ENCODE measurements around the gene LIMD2. TPM values are rescaled to one million over a fixed set of nuclear protein-coding genes. Genes with fewer than 3 reads are reported as not detected.

LIMD2 gene
- total RNA-seq, 2 experiments from 2014 or later = 308 to 309 TPM

- Mint-ChIP-seq H3K27me3 (ENCODE audit: low read depth) (no peaks in the 10 kb centered on the region), H3K27ac (peak overlapping the region; percentile 26), H3K4me1 (ENCODE audit: low read depth) (peaks cover 60% of the 10 kb centered on the region), H3K36me3 (ENCODE audit: low read depth) (peaks cover 52% of the 10 kb centered on the region), H3K9me3 (ENCODE audit: insufficient read depth) (no peaks in the 10 kb centered on the region), H3K4me3 (no peak overlapping the region)
- ChIA-PET CTCF (interaction anchor here (0.7 to 7.3 kb wide), 12 partner anchors 10 to 284 kb away, joined by 3 to 85 read pairs (median 6); partner anchors contain the start of gene MAP3K3), POLR2A (interaction anchor here (3.2 to 11.2 kb wide), 2 partner anchors 8 to 13 kb away, joined by 21 to 150 read pairs; partner anchors contain the start of gene LIMD2)
- ATAC-seq (no peak), DNase-seq (no peak)
Observed at GRCh38 chr17:63709110-63709509, 9.2 kb upstream of the LIMD2 start.

- peak; percentile 4 for ATAC-seq
- no peak for DNase-seq
- ChIA-PET CTCF (interaction anchor here (1.2 to 7.3 kb wide), 3 partner anchors 11 to 127 kb away, joined by 3 to 85 read pairs (median 3); no protein-coding TSS in a partner anchor), POLR2A (interaction anchor here (1.0 to 11.2 kb wide), 3 partner anchors 11 to 121 kb away, joined by 3 to 150 read pairs (median 4); no protein-coding TSS in a partner anchor)
- Mint-ChIP-seq H3K27ac (peak overlapping the region; percentile 74), H3K4me1 (ENCODE audit: low read depth) (peaks cover 80% of the 10 kb centered on the region), H3K4me3 (peak overlapping the region; percentile 52), H3K9me3 (ENCODE audit: insufficient read depth) (no peaks in the 10 kb centered on the region), H3K27me3 (ENCODE audit: low read depth) (no peaks in the 10 kb centered on the region), H3K36me3 (ENCODE audit: low read depth) (peaks cover 64% of the 10 kb centered on the region)
Observed at GRCh38 chr17:63707151-63707550, 7.2 kb upstream of the LIMD2 start.

- Mint-ChIP-seq H3K4me3 (peak overlapping the region; percentile 52), H3K36me3 (ENCODE audit: low read depth) (peaks cover 63% of the 10 kb centered on the region), H3K9me3 (ENCODE audit: insufficient read depth) (no peaks in the 10 kb centered on the region)
Observed at GRCh38 chr17:63706336-63707082, 6.6 kb upstream of the LIMD2 start.

GRCh38 chr17:63705657-63706056 lies 5.7 kb upstream of the LIMD2 start:
- peaks cover 90% of the 10 kb centered on the region for H3K4me1 Mint-ChIP-seq (ENCODE audit: low read depth)
- H3K27me3 Mint-ChIP-seq (ENCODE audit: low read depth) = no peaks in the 10 kb centered on the region
- no peaks in the 10 kb centered on the region for H3K9me3 Mint-ChIP-seq (ENCODE audit: insufficient read depth)
- POLR2A ChIA-PET = interaction anchor here (0.7 to 11.2 kb wide), 4 partner anchors 10 to 68 kb away, joined by 3 to 150 read pairs (median 5); partner anchors contain the start of genes CCDC47 and DDX42
- peaks cover 65% of the 10 kb centered on the region for H3K36me3 Mint-ChIP-seq (ENCODE audit: low read depth)
- H3K4me3 Mint-ChIP-seq = no peak overlapping the region
- no peak for DNase-seq
- CTCF ChIA-PET = interaction anchor here (1.0 to 7.3 kb wide), 4 partner anchors 10 to 129 kb away, joined by 3 to 85 read pairs (median 4); partner anchors contain the start of gene MAP3K3
- H3K27ac Mint-ChIP-seq = peak overlapping the region; percentile 83
- no peak for ATAC-seq

More at GRCh38 chr17:63706336-63707082, 6.6 kb upstream of the LIMD2 start:
- peak overlapping the region; percentile 83 for H3K27ac Mint-ChIP-seq
- peaks cover 84% of the 10 kb centered on the region for H3K4me1 Mint-ChIP-seq (ENCODE audit: low read depth)
- ChIA-PET CTCF (interaction anchor here (1.0 to 7.3 kb wide), 5 partner anchors 11 to 128 kb away, joined by 3 to 85 read pairs (median 3); partner anchors contain the start of gene MAP3K3), POLR2A (interaction anchor here (0.9 to 11.2 kb wide), 5 partner anchors 11 to 122 kb away, joined by 3 to 150 read pairs (median 4); no protein-coding TSS in a partner anchor)
- ATAC-seq (no peak), DNase-seq (no peak)
- H3K27me3 Mint-ChIP-seq (ENCODE audit: low read depth) = no peaks in the 10 kb centered on the region

GRCh38 chr17:63704836-63705235 lies 4.9 kb upstream of the LIMD2 start:
- ATAC-seq = no peak
- Mint-ChIP-seq H3K27me3 (ENCODE audit: low read depth) (no peaks in the 10 kb centered on the region), H3K4me3 (no peak overlapping the region), H3K4me1 (ENCODE audit: low read depth) (peaks cover 82% of the 10 kb centered on the region), H3K27ac (no peak overlapping the region), H3K36me3 (ENCODE audit: low read depth) (peaks cover 59% of the 10 kb centered on the region), H3K9me3 (ENCODE audit: insufficient read depth) (no peaks in the 10 kb centered on the region)
- CTCF ChIA-PET = interaction anchor here (7.3 kb wide), 1 partner anchor 9 kb away, joined by 85 read pairs; no protein-coding TSS in a partner anchor
- POLR2A ChIA-PET = interaction anchor here (0.5 to 11.2 kb wide), 2 partner anchors 9 to 21 kb away, joined by 3 to 150 read pairs; no protein-coding TSS in a partner anchor
- no peak for DNase-seq

GRCh38 chr17:63704259-63704576 lies 4.3 kb upstream of the LIMD2 start:
- ATAC-seq = no peak
- Mint-ChIP-seq H3K27ac (peak overlapping the region; percentile 67), H3K27me3 (ENCODE audit: low read depth) (no peaks in the 10 kb centered on the region), H3K4me1 (ENCODE audit: low read depth) (peaks cover 77% of the 10 kb centered on the region), H3K36me3 (ENCODE audit: low read depth) (peaks cover 54% of the 10 kb centered on the region), H3K9me3 (ENCODE audit: insufficient read depth) (no peaks in the 10 kb centered on the region), H3K4me3 (no peak overlapping the region)
- no peak for DNase-seq
- POLR2A ChIA-PET = interaction anchor here (0.5 to 3.9 kb wide), 3 partner anchors 10 to 37 kb away, joined by 3 to 14 read pairs (median 12); no protein-coding TSS in a partner anchor
- CTCF ChIA-PET = no interaction called here

- POLR2A ChIA-PET = interaction anchor here (1.3 to 3.9 kb wide), 3 partner anchors 9 to 37 kb away, joined by 3 to 14 read pairs (median 12); no protein-coding TSS in a partner anchor
- ATAC-seq (no peak), DNase-seq (no peak)
- Mint-ChIP-seq H3K4me3 (peak overlapping the region; percentile 86), H3K36me3 (ENCODE audit: low read depth) (peaks cover 51% of the 10 kb centered on the region), H3K27ac (peak overlapping the region; percentile 67), H3K27me3 (ENCODE audit: low read depth) (no peaks in the 10 kb centered on the region), H3K4me1 (ENCODE audit: low read depth) (peaks cover 72% of the 10 kb centered on the region), H3K9me3 (ENCODE audit: insufficient read depth) (no peaks in the 10 kb centered on the region)
- CTCF ChIA-PET = interaction anchor here (0.9 to 3.0 kb wide), 2 partner anchors 7 to 108 kb away, joined by 3 to 19 read pairs; no protein-coding TSS in a partner anchor
Observed at GRCh38 chr17:63703556-63704258, 3.8 kb upstream of the LIMD2 start.

- ChIA-PET POLR2A (interaction anchor here (0.8 to 3.9 kb wide), 9 partner anchors 7 to 445 kb away, joined by 3 to 33 read pairs (median 12); partner anchors contain the start of genes CCDC47, DDX42 and STRADA), CTCF (interaction anchor here (0.9 to 3.0 kb wide), 3 partner anchors 8 to 278 kb away, joined by 3 to 19 read pairs (median 8); no protein-coding TSS in a partner anchor)
- peaks cover 66% of the 10 kb centered on the region for H3K4me1 Mint-ChIP-seq (ENCODE audit: low read depth)
- H3K9me3 Mint-ChIP-seq (ENCODE audit: insufficient read depth) = no peaks in the 10 kb centered on the region
- H3K27me3 Mint-ChIP-seq (ENCODE audit: low read depth) = no peaks in the 10 kb centered on the region
- ATAC-seq (no peak), DNase-seq (no peak)
- peak overlapping the region; percentile 86 for H3K4me3 Mint-ChIP-seq
- H3K27ac Mint-ChIP-seq = peak overlapping the region; percentile 94
- H3K36me3 Mint-ChIP-seq (ENCODE audit: low read depth) = peaks cover 56% of the 10 kb centered on the region
Observed at GRCh38 chr17:63703029-63703428, 3.1 kb upstream of the LIMD2 start.

GRCh38 chr17:63702721-63703015 lies 2.7 kb upstream of the LIMD2 start:
- H3K4me3 Mint-ChIP-seq = peak overlapping the region; percentile 86
- no peak for DNase-seq
- no peak for ATAC-seq
- H3K4me1 Mint-ChIP-seq (ENCODE audit: low read depth) = peaks cover 65% of the 10 kb centered on the region
- peaks cover 60% of the 10 kb centered on the region for H3K36me3 Mint-ChIP-seq (ENCODE audit: low read depth)
- ChIA-PET POLR2A (interaction anchor here (0.8 to 3.9 kb wide), 9 partner anchors 8 to 446 kb away, joined by 3 to 33 read pairs (median 12); partner anchors contain the start of genes CCDC47, DDX42 and STRADA), CTCF (interaction anchor here (0.7 to 3.0 kb wide), 4 partner anchors 8 to 277 kb away, joined by 3 to 19 read pairs (median 6); no protein-coding TSS in a partner anchor)
- H3K27ac Mint-ChIP-seq = peak overlapping the region; percentile 94
- H3K9me3 Mint-ChIP-seq (ENCODE audit: insufficient read depth) = no peaks in the 10 kb centered on the region
- no peaks in the 10 kb centered on the region for H3K27me3 Mint-ChIP-seq (ENCODE audit: low read depth)

GRCh38 chr17:63701868-63702720 lies 2.2 kb upstream of the LIMD2 start:
- DNase-seq (peak; percentile 89), ATAC-seq (peak; percentile 23)
- Mint-ChIP-seq H3K27me3 (ENCODE audit: low read depth) (no peaks in the 10 kb centered on the region), H3K4me3 (peak overlapping the region; percentile 86), H3K36me3 (ENCODE audit: low read depth) (peaks cover 63% of the 10 kb centered on the region), H3K9me3 (ENCODE audit: insufficient read depth) (no peaks in the 10 kb centered on the region), H3K27ac (peak overlapping the region; percentile 94), H3K4me1 (ENCODE audit: low read depth) (peaks cover 65% of the 10 kb centered on the region)
- CTCF ChIA-PET = interaction anchor here (0.7 to 3.0 kb wide), 5 partner anchors 9 to 277 kb away, joined by 3 to 19 read pairs (median 3); no protein-coding TSS in a partner anchor
- POLR2A ChIA-PET = interaction anchor here (0.6 to 3.9 kb wide), 10 partner anchors 8 to 446 kb away, joined by 3 to 33 read pairs (median 9); partner anchors contain the start of genes CCDC47, DDX42 and STRADA
